ENCODE results near the gene CALU.

Gene CALU

DNA sequence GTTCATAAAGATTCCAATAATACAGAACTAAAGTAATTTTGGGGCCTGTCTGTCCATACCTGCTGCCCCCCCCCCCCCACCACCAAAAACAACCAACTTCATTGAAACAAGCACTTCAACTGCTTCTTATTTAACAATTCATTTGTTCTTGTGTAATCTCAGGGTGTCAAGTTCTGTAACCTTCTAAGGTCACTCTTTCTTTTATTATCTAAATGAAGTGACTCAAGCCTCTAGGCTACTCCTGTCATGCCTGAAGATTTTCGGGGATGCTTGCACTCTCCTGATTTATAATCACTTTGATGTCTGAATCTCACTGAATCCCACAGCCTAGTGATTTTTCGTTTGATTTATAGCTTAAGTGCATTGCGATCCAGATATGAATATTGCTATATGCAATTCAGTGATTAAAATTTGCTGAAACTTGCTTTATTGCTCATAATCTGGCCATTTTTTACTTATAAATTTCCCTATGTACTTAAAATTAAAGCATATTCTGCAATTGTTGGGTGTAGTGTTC is 39.9 kb upstream of the CALU start:
- DNase-seq (ENCODE audit: low spot score), result no peak
- Histone ChIP-seq H3K4me3 (no peak overlapping the region), H3K27ac (no peak overlapping the region)
- TF ChIP-seq, protein P1, sequence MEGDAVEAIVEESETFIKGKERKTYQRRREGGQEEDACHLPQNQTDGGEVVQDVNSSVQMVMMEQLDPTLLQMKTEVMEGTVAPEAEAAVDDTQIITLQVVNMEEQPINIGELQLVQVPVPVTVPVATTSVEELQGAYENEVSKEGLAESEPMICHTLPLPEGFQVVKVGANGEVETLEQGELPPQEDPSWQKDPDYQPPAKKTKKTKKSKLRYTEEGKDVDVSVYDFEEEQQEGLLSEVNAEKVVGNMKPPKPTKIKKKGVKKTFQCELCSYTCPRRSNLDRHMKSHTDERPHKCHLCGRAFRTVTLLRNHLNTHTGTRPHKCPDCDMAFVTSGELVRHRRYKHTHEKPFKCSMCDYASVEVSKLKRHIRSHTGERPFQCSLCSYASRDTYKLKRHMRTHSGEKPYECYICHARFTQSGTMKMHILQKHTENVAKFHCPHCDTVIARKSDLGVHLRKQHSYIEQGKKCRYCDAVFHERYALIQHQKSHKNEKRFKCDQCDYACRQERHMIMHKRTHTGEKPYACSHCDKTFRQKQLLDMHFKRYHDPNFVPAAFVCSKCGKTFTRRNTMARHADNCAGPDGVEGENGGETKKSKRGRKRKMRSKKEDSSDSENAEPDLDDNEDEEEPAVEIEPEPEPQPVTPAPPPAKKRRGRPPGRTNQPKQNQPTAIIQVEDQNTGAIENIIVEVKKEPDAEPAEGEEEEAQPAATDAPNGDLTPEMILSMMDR (IDR thresholded peaks at IDR 0.05), result no peak

DNA sequence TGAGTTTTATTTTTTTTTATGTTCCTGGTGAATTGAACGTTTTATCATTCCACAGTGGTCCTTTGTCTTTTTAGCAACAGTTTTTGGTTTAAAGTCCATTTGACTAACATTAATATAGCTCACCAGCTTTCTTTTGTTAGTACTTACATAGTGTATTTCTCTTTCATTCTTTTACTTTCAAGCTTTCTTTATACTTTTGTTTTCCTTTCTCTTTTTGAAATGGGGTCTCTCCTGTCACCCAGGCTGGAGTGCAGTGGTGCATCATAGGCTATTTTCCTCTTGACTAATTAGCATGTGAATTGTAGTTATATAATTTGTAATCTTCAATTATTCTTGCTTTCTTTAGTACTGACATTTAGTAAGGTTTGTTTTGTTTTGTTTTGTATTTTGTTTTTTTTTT is 39.3 kb upstream of the CALU start:
- Histone ChIP-seq H3K27ac (no peak overlapping the region), H3K4me3 (no peak overlapping the region)
- DNase-seq (ENCODE audit: low spot score), result no peak
- TF ChIP-seq, protein P1 (IDR thresholded peaks at IDR 0.05), result no peak

DNA sequence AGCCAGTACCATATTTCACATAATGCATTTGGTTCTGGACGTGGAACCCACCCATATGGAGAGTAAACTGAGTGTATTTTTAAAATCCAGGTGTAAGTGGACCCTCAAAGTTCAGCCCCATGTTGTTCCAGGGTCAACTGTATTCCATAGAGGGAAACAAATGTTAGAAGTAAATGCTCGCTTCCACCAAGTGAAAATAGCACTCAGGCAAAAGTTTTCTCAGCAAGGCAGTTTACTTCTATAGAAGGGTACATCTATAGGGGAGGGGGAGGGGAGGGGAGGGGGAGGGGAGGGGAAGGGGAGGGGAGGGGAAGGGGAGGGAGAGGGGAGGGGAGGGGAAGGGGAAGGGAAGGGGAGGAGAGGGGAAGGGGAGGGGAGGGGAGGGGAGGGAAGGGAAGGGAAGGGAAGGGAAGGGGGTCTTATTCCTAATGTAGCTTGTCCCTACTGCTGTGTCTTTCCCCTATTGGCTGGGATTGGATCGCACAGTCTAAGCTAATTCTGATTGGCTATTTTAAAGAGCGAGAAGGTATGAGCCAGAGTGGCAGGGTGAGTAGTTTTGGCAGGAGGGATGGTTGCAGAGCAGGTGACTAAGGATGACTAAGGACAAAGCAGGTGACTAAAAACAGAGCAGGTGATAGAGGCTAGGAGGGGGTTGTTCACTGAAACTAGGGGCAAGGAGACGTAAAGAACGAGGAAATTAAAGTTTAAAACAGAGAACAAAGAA is 37.9 kb upstream of the CALU start:
- TF ChIP-seq, protein P1 (IDR thresholded peaks at IDR 0.05), result no peak
- H3K4me3 ChIP-seq, result no peak overlapping the region
- H3K27ac ChIP-seq, result no peak overlapping the region
- DNase-seq (ENCODE audit: low spot score), result no peak

DNA sequence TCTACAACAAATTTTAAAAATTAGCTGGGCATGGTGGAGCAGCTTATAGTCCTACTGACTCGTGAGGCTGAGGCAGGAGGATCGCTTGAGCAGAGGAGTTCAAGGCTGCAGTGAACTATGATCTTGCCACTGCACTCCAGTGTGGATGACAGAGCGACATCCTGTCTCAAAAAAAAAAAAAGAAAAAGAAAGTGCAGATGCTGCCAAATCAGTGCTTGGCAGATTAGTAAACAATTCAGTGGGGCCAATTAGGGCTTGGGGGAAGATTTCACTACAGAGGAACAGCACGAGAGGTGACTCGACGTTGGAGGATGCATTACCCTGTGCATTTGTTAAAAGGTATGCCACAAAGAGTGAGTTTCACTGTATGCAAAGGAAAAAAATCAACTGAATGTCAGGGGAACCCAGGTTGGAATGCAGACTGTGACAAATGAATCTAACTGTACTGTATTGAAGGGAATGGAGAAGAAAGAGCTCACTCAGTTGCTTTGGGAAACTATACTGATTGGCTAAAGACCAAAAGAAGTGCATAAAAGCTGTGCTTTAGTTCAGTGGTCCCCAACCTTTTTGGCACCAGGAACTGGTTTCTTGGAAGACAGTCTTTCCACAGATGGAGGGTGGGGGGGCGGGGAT is 35.4 kb upstream of the CALU start:
- TF ChIP-seq, protein P1 (IDR thresholded peaks at IDR 0.05), result no peak
- H3K27ac ChIP-seq, result no peak overlapping the region
- no peak for DNase-seq (ENCODE audit: low spot score)
- H3K4me3 ChIP-seq, result no peak overlapping the region

DNA sequence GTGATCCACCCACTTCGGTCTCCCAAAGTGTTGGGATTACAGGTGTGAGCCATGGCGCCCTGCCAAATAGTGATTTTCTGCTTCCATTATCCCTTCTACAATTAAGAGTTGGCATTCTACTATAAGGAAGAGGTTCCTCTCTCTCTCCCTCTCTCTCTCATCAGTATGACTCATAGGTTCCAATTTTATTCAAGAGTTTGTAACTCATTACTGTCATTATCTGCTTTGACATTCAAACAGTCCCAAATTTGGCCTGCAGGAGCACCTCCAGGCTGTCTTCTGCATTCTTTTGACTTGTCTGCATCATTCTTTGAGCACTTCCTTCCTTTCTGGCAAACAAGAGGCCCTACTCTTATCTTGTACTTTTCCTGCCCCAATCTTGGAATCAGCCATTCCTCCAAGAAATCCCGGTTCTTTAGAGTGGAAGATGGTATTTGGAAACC is 33.2 kb upstream of the CALU start:
- Histone ChIP-seq H3K27ac (no peak overlapping the region), H3K4me3 (no peak overlapping the region)
- TF ChIP-seq, protein P1 (IDR thresholded peaks at IDR 0.05), result no peak
- DNase-seq (ENCODE audit: low spot score), result no peak

DNA sequence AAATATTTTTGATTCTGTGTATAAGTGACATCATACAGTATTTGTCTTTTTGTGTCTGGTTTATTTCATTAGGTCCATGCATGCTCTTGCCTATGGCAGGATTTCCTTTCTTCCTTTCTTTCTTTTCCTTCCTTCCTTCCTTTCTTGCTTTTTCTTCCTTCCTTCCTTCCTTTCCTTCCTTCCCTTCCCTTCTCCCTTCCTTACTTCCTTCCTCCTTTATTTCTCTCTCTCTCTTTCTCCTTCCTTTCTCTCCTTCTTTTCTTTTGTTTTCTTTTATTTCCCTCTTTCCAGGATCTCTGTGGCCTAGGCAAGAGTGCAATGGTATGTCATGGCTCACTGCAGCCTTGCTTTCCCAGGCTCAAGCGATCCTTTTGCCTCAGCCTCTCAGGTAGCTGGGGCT is 31.4 kb upstream of the CALU start:
- TF ChIP-seq, protein P1 (IDR thresholded peaks at IDR 0.05), result no peak
- no peak overlapping the region for H3K27ac ChIP-seq
- DNase-seq (ENCODE audit: low spot score), result no peak
- no peak overlapping the region for H3K4me3 ChIP-seq

DNA sequence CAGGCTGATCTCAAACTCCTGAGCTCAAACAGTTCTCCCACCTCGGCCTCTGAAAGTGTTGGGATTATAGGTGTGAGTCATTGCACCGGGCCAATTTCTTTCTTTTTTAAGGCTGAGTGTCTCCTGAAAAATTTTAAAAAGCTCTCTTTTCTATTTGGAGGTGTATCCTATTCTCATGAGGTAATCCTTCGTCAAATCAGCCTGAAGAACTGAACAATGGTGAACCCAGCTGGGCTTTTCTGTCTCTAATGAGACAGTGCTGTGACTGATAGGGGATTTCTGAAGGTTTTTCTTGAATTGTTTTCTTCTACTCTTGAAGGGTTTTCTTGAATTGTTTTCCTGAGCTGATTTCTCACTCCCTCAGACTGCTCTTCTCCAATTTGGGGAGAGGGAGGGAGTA is 30.9 kb upstream of the CALU start:
- no peak overlapping the region for H3K27ac ChIP-seq
- no peak for DNase-seq (ENCODE audit: low spot score)
- H3K4me3 ChIP-seq, result no peak overlapping the region
- TF ChIP-seq, protein P1 (IDR thresholded peaks at IDR 0.05), result no peak

Data from coronary artery (tissue), 2 donors.